Panc1 (cell line): ENCODE results near the gene SPPL2C.

ENCODE experiments used
- SIN3A ChIP-seq: IDR thresholded peaks from 2 replicates; pipeline ENCODE4 v1.6.1; 2012; ENCODE audit warnings: low read depth, mild to moderate bottlenecking, low read length, moderate library complexity, borderline replicate concordance; ENCODE audit not compliant: insufficient read depth
- TF ChIP-seq, protein P1 (sequence below): fragments of 450-650 bp; IDR thresholded peaks from 2 replicates; pipeline ENCODE4 v1.5.1; 2017; ENCODE audit warnings: mild to moderate bottlenecking

DNA sequence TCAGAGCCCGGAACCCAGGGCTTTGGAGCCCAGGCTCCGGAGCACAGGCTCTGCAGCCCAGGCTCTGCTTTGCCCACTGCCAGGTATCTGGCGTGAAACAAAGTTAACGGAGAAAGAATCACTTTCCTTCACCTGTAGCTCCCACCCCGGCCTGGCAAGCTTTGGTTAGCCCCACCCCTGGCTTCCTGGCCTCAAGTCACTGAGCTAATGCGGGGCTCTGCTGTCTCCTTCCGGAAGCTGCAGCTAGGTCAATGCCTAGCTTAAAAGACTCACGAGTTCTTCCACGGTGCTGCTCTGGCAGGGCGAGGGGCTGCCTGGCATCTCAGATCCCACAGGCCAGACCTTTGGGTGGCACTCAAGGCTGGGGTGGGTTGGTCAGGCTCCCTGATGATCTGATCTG lies 21.1 kb upstream of the SPPL2C start:
- TF ChIP-seq, protein P1, sequence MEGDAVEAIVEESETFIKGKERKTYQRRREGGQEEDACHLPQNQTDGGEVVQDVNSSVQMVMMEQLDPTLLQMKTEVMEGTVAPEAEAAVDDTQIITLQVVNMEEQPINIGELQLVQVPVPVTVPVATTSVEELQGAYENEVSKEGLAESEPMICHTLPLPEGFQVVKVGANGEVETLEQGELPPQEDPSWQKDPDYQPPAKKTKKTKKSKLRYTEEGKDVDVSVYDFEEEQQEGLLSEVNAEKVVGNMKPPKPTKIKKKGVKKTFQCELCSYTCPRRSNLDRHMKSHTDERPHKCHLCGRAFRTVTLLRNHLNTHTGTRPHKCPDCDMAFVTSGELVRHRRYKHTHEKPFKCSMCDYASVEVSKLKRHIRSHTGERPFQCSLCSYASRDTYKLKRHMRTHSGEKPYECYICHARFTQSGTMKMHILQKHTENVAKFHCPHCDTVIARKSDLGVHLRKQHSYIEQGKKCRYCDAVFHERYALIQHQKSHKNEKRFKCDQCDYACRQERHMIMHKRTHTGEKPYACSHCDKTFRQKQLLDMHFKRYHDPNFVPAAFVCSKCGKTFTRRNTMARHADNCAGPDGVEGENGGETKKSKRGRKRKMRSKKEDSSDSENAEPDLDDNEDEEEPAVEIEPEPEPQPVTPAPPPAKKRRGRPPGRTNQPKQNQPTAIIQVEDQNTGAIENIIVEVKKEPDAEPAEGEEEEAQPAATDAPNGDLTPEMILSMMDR, result no peak
- no peak for TF ChIP-seq SIN3A
